Type B pancreatic cell (in vitro differentiated cells): ENCODE data around the gene MINAR1. TPM values are rescaled to one million over a fixed set of nuclear protein-coding genes. Genes with fewer than 3 reads are reported as not detected.

Experiments
- DNase-seq: peaks from one replicate; pipeline ENCODE4 v3.0.0; 2021; ENCODE audit warnings: mixed read lengths; ENCODE audit not compliant: unreplicated experiment; ENCODE audit errors: extremely low spot score
- H3K27ac Mint-ChIP-seq: 2 replicates; pipeline ENCODE4 v1.8.0; 2021; ENCODE audit warnings: mild to moderate bottlenecking, mixed read lengths
- H3K27me3 Mint-ChIP-seq: 2 replicates; pipeline ENCODE4 v1.8.0; 2021; ENCODE audit warnings: mixed read lengths
- H3K36me3 Mint-ChIP-seq: 2 replicates; pipeline ENCODE4 v1.8.0; 2021; ENCODE audit warnings: mixed read lengths
- H3K4me1 Mint-ChIP-seq: one replicate; pipeline ENCODE4 v1.8.0; 2021; ENCODE audit warnings: mixed read lengths; ENCODE audit not compliant: unreplicated experiment
- H3K4me3 Mint-ChIP-seq: 2 replicates; pipeline ENCODE4 v1.8.0; 2021; ENCODE audit warnings: mild to moderate bottlenecking, mixed read lengths
- H3K9me3 Mint-ChIP-seq: 2 replicates; pipeline ENCODE4 v1.8.0; 2021; ENCODE audit warnings: mixed read lengths
- CTCF ChIP-seq: fragments of 200-600 bp; sonication (generic); conservative IDR thresholded peaks from 2 replicates; pipeline ENCODE4 v1.5.0; 2021; ENCODE audit warnings: antibody characterized with exemption, mild to moderate bottlenecking
- long read RNA-seq: library from polyadenylated mRNA; unstranded; transcript quantifications from one replicate; pipeline ENCODE4 v2.0.0, GENCODE V29; 2020
- total RNA-seq: library from RNA; stranded (reverse); gene quantifications from 2 replicates; pipeline ENCODE4 v1.2.1, GENCODE V29; 2021; ENCODE audit warnings: low replicate concordance

The MINAR1 gene
- 1.1 and 3.0 TPM in 2 replicates for total RNA-seq
- long read RNA-seq: 0 reads

GRCh38 chr15:79431636-79432344, at the start of gene MINAR1:
MINAR1 (plus strand) TSS chr15:79432336; CDS start chr15:79456148, 23,812 bp downstream.
- H3K4me3 Mint-ChIP-seq: peak within 1 kb of the TSS; percentile 90
- H3K27me3 Mint-ChIP-seq: peaks cover 91% of the 10 kb centered on the region
- TF ChIP-seq CTCF: peak; percentile 52
- no peak within 1 kb of the TSS for H3K27ac Mint-ChIP-seq
- H3K4me1 Mint-ChIP-seq: peaks cover 10% of the 10 kb centered on the region
- DNase-seq: peak; percentile 76
- H3K9me3 Mint-ChIP-seq: no peaks in the 10 kb centered on the region
- no peaks in the 10 kb centered on the region for H3K36me3 Mint-ChIP-seq

GRCh38 chr15:79394231-79394630, 37.9 kb upstream of the MINAR1 start:
- H3K27me3 Mint-ChIP-seq: no peaks in the 10 kb centered on the region
- H3K27ac Mint-ChIP-seq: no peak overlapping the region
- H3K4me1 Mint-ChIP-seq: no peaks in the 10 kb centered on the region
- H3K36me3 Mint-ChIP-seq: peaks cover 7% of the 10 kb centered on the region
- H3K4me3 Mint-ChIP-seq: no peak overlapping the region
- no peak for TF ChIP-seq CTCF
- DNase-seq: no peak
- H3K9me3 Mint-ChIP-seq: no peaks in the 10 kb centered on the region

GRCh38 chr15:79396850-79397249, 35.3 kb upstream of the MINAR1 start:
- H3K9me3 Mint-ChIP-seq: no peaks in the 10 kb centered on the region
- no peaks in the 10 kb centered on the region for H3K4me1 Mint-ChIP-seq
- peaks cover 3% of the 10 kb centered on the region for H3K27me3 Mint-ChIP-seq
- DNase-seq: no peak
- TF ChIP-seq CTCF: no peak
- no peaks in the 10 kb centered on the region for H3K36me3 Mint-ChIP-seq
- no peak overlapping the region for H3K4me3 Mint-ChIP-seq
- H3K27ac Mint-ChIP-seq: no peak overlapping the region

GRCh38 chr15:79397269-79397910, 34.7 kb upstream of the MINAR1 start:
- H3K27me3 Mint-ChIP-seq: peaks cover 3% of the 10 kb centered on the region
- no peaks in the 10 kb centered on the region for H3K9me3 Mint-ChIP-seq
- no peaks in the 10 kb centered on the region for H3K4me1 Mint-ChIP-seq
- H3K4me3 Mint-ChIP-seq: no peak overlapping the region
- no peak for TF ChIP-seq CTCF
- no peak for DNase-seq
- H3K27ac Mint-ChIP-seq: no peak overlapping the region
- no peaks in the 10 kb centered on the region for H3K36me3 Mint-ChIP-seq

DNA sequence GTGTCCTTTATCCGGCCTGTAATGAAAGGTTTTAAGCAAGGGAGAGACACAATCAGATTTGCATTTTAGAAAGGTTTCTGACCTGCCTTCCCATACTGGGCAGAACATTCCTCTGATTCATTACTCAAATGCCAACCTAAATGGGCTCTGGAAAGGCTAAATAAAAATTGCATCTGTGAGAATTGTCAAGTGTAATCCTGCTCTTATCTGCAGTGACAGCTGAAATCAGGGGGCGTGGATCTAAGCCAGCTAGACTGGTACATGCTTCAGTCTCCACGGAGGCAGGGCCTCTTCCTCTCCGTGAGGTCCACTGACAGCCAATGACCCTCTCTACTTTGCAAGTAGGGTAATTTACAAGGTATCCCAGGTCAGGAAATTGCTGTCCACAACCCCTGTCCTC, 32.5 kb upstream of the MINAR1 start:
- H3K4me3 Mint-ChIP-seq: no peak overlapping the region

More for the DNA sequence above, 32.5 kb upstream of the MINAR1 start:
- Mint-ChIP-seq H3K27me3 (peaks cover 3% of the 10 kb centered on the region), H3K36me3 (no peaks in the 10 kb centered on the region), H3K9me3 (no peaks in the 10 kb centered on the region), H3K4me1 (no peaks in the 10 kb centered on the region), H3K27ac (no peak overlapping the region)
- TF ChIP-seq CTCF: no peak
- DNase-seq: no peak
